Ecto neural progenitor cell (in vitro differentiated cells): Measurements from ENCODE around the gene FRMD4B.

Experiments
- DNase-seq: peaks from one replicate; pipeline ENCODE4 v3.0.0-alpha.2; 2018; ENCODE audit warnings: low spot score

The FRMD4B gene

DNA sequence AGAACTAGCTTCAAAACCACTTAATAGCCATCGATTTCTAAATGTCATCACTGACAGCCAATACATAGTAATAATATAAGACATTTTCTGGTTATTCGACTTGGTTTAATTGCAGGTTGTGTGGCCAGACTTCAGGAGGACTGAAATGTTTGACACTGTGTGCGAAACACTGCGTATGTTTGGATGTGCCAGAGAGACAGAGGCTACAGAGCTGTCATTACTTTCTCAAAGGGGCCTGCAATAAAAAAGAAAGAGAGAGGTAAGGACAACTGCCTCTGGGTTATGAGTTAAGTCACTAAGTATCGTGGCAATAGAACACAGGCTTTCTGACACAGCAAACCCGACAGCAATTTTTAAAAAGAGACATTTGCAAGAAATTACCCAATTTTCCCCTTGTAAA lies 264.4 kb downstream of the FRMD4B start:
- no peak for DNase-seq

DNA sequence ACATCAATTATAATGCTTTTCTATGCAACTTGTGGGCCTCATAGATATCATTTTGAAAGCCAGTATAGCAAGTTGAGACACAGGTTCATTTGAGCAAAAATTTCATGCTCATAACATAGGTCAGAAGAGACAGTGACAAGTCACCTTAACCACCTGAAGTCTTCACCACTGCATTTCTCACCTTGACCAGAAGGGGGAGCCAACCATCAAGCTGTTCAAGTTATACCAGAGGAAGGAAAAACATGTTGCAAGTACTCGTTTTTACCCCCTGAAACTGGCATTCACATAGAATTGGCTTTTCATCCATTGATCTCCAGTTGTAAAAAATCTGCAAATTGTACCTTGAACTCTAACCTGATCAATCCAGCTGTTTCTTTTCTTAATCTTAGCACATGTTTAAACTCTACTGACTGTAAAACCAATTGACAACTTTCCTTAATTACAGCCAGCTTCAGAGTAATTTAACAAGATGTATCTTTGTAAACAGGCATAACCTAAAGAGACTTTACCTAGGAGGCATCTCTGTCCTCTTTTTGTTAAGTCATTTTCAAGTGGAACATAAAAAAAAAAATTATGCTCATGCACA lies 264.9 kb downstream of the FRMD4B start:
- peak; percentile 77 for DNase-seq
